GM19099 (cell line): ENCODE measurements around the gene ATP10A.

Source experiments
- POLR2A ChIP-seq: IDR thresholded peaks from 3 replicates; pipeline ENCODE4 v1.6.1; 2011; ENCODE audit warnings: low read depth; ENCODE audit not compliant: insufficient read length; ENCODE audit errors: extremely low read depth

ATP10A gene

DNA sequence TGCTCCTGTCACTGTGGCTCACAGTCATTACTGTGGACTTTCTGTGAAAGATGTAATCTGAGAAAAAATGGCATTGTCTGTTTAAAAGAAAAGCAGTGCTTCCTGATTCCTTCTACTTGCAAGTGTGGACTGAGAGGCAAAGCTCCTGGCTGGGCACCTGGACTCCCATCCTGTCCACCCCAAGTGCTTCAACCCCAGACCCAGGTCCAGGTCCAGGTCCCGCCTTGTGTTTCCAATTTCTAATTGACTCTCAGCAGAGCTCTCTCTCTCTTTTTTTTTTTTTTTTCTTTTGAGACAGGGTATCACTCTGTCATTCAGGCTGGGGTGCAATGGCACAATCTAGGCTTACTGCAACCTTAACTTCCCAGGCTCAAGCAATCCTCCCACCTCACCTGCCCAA is 94.9 kb downstream of the ATP10A start:
- no peak for TF ChIP-seq POLR2A

DNA sequence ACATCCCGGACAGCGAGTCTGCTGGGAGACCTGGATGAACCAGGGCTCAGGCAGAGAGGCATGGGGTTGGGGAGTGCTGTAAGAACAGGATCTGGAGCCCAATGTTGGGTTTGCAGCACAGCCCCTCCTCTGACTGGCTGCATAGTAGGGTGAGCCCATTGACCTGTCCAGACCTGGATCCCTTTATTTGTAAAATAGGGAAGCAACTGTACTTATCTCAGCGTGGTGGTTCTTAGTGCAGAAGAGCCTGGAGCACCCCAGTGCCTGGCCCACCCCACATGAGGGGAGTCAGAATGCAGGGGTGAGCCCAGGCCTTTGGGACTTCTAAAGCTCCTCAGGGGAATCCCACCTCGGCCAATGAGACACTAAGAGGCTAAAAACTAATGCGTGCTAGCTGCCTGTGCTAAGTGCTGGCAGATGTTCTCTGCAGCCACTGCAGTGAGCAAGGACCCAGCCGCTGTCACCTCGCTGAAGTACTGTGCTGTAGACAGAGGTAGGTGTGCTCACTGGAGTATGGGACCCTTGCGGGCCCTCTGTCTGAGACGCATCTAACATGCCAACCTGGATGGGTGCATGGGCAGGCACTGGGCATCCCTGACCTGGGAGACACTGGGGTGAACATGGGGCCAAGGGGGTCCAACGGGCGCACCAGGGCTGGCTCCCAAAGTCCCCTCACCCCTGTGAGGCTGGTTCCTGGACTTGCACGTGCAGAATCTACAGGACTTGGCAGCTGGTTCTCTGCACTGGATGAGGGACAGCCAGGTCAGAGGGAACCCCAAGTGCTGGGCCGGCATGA is 95.6 kb downstream of the ATP10A start:
- TF ChIP-seq POLR2A, result no peak

GRCh38 chr15:25766417-25766816 is 96.7 kb downstream of the ATP10A start:
- TF ChIP-seq POLR2A, result no peak

- TF ChIP-seq POLR2A, result no peak
Observed at GRCh38 chr15:25764980-25765735, 98.0 kb downstream of the ATP10A start.

DNA sequence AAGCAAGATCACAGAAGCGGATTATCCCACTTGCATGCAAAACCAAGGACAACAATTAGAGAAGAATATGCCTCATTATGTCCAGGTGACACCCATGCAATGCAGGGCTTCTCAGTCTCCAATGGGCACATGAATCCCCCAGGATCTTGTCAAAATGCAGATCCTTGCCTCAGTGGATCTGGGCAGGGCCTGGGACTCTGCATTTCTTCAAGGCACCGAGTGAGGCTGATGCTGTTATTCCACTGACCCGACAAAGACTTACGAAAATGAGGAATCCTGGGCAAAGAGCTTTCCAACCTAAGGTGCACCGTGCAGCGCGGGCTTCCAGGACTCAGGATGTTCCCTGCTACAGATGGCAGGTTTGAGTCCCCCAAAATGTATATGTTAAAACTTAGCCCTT is 99.2 kb downstream of the ATP10A start:
- TF ChIP-seq POLR2A, result no peak

DNA sequence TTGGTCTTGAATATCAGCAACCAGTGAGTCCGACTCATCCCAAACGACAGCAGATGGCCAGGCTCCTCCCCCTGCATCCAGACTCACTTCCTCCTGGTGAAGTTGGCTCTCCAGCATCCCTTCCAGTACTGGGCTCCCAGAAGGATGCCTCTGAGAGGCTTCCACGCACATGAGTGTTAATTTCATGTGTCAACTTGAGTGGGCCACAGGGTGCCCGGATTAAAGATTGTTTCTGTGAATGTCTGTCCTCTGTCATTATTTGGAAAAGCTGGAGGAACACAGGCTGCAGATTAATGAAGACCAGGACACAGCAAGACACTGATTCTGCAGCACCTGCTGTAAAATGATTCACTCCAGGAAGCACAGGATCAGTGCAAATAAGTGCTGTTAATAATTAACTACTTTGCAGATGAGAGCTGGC is 99.8 kb downstream of the ATP10A start:
- TF ChIP-seq POLR2A, result no peak

DNA sequence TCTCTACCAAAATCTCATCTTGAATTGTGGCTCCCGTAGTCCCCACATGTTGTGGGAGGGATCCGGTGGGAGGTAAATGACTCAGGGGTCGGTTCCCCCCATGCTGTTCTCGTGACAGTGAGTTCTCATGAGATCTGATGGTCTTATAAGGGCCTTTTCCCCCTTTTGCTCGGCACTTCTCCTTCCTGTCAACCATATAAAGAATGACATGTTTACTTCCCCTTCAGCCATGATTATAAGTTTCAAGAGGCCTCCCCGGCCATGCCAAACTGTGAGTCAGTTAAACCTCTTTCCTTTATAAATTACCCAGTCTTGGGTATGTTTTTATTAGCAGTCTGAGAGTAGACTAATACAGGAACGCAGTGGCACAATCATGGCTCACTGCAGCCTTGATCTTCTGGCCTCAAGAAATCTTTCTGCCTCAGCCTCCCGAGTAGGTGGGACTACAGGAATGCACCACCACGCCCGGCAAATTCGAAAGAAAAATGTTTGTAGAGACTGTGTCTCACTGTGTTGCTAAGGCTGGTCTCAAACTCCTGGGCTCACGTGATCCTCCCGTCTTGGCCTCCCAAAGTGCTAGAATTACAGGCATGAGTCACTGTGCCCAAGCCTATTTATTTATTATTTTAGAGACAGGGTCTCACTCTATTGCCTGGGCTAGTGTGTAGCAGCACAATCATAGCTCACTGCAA is 101.0 kb downstream of the ATP10A start:
- TF ChIP-seq POLR2A, result no peak

- no peak for TF ChIP-seq POLR2A
Observed at GRCh38 chr15:25759421-25759820, 103.7 kb downstream of the ATP10A start.

GRCh38 chr15:25743548-25744275 is 119.4 kb downstream of the ATP10A start:
- TF ChIP-seq POLR2A, result no peak

DNA sequence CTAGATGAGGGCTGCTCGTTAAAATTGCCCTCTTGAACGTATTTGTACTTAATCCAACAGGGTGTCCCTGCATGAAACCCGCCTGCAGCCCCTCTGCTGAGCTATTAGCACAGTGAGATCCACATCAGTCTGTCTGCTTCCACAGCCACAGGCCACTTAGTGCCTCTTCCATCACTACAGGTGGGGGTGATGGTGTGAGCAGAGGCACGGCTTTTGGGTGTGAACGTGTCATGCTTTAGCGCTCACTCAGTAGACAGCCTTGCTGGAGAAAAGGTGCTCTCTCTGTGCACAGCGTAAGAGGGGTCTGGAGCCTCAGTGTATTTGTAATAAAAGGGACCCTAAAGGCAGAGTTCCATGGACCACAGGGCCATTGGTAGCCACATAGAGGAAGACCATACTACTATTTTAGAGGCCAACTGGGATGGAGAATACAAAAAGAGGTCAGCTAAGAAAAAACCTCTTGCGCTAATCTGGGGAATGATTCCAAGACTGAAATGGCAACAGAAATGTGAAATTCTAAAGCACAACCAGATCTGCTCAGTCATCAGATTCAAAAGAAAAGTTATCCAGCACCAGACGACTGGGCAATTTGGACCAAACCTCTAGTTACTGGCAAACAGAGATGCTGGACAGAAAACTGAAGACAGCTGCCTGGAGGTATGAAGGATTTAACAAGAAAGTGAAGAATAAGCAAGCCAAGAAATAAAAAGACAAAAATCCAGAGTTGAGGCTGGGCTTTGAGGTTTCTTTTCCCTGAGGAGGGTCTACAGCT is 120.2 kb downstream of the ATP10A start:
- TF ChIP-seq POLR2A, result no peak

GRCh38 chr15:25742041-25742730 is 120.9 kb downstream of the ATP10A start:
- TF ChIP-seq POLR2A, result no peak

GRCh38 chr15:25741256-25741580 is 121.9 kb downstream of the ATP10A start:
- no peak for TF ChIP-seq POLR2A

DNA sequence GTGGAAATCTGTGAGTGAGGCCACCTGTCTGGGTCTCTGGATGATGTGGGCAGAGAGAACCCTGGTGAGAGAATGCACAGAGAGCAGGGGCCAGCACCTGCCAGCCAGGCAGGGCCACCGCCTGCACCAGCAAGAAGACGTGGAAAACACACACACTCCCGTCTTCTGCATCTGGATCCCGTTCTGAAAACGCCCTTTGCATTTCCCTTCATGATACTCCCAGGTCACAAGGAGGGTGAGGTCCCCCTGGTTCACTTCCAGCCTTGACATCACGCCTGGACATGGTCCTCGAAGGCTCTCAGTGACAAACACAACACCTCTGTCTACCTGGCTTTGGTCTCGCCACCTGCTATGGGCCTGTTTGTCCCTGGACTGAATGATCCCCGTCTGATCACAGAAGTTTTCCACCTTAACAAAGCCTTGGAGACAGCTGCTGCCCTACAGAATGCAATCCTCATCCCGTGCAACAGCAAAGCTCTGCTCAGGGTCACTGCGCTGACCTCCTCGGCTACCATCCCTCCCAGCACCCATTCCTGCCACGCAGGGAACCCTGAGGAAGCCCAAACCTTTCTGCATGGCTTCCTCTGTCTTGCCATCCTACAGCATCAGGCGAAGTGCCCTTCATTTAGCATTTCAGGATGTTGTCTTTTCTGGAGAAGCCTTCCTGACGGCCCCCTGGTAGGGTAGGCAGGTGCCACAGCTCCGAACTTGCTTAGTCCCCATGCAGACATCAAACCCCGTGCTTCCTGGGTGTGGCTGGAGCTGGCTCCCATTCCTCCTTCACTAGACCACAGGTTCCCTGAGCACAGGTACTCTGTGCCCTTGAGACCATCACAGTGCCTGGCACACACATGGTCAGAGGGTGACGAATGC is 122.5 kb downstream of the ATP10A start:
- TF ChIP-seq POLR2A, result no peak
